ENCODE measurements around the gene PCDH9.

The PCDH9 gene

DNA sequence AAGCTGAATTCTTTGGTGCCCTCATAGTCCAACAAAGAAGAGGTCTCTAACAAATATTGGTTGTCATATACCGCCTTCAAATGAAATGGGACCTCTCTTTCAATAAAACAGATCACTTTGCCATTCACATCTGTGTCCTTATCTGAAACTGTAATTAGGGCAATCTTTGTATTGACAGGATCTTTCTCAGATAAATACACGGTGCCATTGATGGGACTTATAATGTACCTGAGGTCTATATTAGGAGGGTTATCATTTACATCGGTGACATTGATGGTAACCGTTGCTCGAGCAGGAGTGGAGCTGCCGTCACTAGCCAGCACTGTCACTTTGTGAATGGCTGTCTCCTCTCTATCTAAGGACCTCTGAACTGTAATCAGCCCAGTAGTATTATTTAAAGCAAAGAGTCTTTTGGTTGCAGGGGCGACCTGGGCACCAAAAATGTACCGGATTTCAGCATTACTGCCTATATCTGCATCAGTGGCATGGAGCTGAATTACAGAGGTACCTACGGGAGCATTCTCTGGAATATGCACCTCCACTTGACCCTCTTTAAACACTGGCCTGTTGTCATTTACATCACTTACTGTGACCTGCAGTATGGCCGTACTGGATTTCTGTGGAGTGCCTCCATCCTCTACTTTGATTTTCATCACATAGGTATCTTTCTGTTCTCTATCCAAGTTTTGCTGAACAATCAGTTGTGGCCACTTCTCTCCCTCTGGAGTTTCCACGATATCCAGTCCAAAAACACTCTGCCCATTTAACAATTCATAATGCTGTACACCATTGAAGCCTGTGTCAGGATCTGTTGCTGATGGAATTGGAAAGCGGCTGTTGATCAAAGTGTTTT is 2.8 kb downstream of the PCDH9 start:
- TF ChIP-seq EZH2 (IDR thresholded peaks at IDR 0.05) (no peak), FOXP2 (optimal IDR thresholded peaks at IDR 0.05; ENCODE audit: control extremely low read depth, extremely low read length, insufficient read depth) (no peak), POLR2AphosphoS5 (IDR thresholded peaks at IDR 0.05; ENCODE audit: borderline replicate concordance, low read depth, low read length) (no peak)
- Histone ChIP-seq H3K27ac (no peak overlapping the region), H3K4me3 (no peak overlapping the region), H3K36me3 (ENCODE audit: insufficient read depth, low read length) (no peaks in the 10 kb centered on the region), H3K9ac (ENCODE audit: insufficient read length) (no peak overlapping the region), H3K9me3 (ENCODE audit: low read depth, low read length) (no peaks in the 10 kb centered on the region)
- no peak for DNase-seq (ENCODE audit: low read depth, low spot score)

GRCh38 chr13:67226696-67227095 is 3.4 kb downstream of the PCDH9 start:
- DNase-seq (ENCODE audit: low read depth, low spot score), result no peak
- Histone ChIP-seq H3K27ac (no peak overlapping the region), H3K36me3 (ENCODE audit: insufficient read depth, low read length) (no peaks in the 10 kb centered on the region), H3K9me3 (ENCODE audit: low read depth, low read length) (no peaks in the 10 kb centered on the region), H3K9ac (ENCODE audit: insufficient read length) (no peak overlapping the region), H3K4me3 (no peak overlapping the region)
- TF ChIP-seq POLR2AphosphoS5 (IDR thresholded peaks at IDR 0.05; ENCODE audit: borderline replicate concordance, low read depth, low read length) (no peak), FOXP2 (optimal IDR thresholded peaks at IDR 0.05; ENCODE audit: control extremely low read depth, extremely low read length, insufficient read depth) (no peak), EZH2 (IDR thresholded peaks at IDR 0.05) (no peak)

- no peaks in the 10 kb centered on the region for H3K9me3 ChIP-seq (ENCODE audit: low read depth, low read length)
- no peak for TF ChIP-seq POLR2AphosphoS5 (IDR thresholded peaks at IDR 0.05; ENCODE audit: borderline replicate concordance, low read depth, low read length)
- no peak for TF ChIP-seq FOXP2 (optimal IDR thresholded peaks at IDR 0.05; ENCODE audit: control extremely low read depth, extremely low read length, insufficient read depth)
- TF ChIP-seq EZH2 (IDR thresholded peaks at IDR 0.05), result no peak
- H3K36me3 ChIP-seq (ENCODE audit: insufficient read depth, low read length), result no peaks in the 10 kb centered on the region
- H3K27ac ChIP-seq, result no peak overlapping the region
- no peak overlapping the region for H3K4me3 ChIP-seq
- no peak for DNase-seq (ENCODE audit: low read depth, low spot score)
- no peak overlapping the region for H3K9ac ChIP-seq (ENCODE audit: insufficient read length)
Observed at GRCh38 chr13:67225252-67226159, 4.6 kb downstream of the PCDH9 start.

GRCh38 chr13:67224148-67224846 is 5.8 kb downstream of the PCDH9 start:
- H3K27ac ChIP-seq, result no peak overlapping the region
- peak overlapping the region; percentile 56 for H3K4me3 ChIP-seq

GRCh38 chr13:67223742-67224141 is 6.4 kb downstream of the PCDH9 start:
- Histone ChIP-seq H3K9me3 (ENCODE audit: low read depth, low read length) (no peaks in the 10 kb centered on the region), H3K9ac (ENCODE audit: insufficient read length) (peak overlapping the region; percentile 38), H3K4me3 (peak overlapping the region; percentile 56), H3K27ac (no peak overlapping the region), H3K36me3 (ENCODE audit: insufficient read depth, low read length) (no peaks in the 10 kb centered on the region)
- no peak for DNase-seq (ENCODE audit: low read depth, low spot score)
- TF ChIP-seq FOXP2 (optimal IDR thresholded peaks at IDR 0.05; ENCODE audit: control extremely low read depth, extremely low read length, insufficient read depth), result no peak
- no peak for TF ChIP-seq EZH2 (IDR thresholded peaks at IDR 0.05)
- TF ChIP-seq POLR2AphosphoS5 (IDR thresholded peaks at IDR 0.05; ENCODE audit: borderline replicate concordance, low read depth, low read length), result no peak

More at GRCh38 chr13:67224148-67224846, 5.8 kb downstream of the PCDH9 start:
- Histone ChIP-seq H3K36me3 (ENCODE audit: insufficient read depth, low read length) (no peaks in the 10 kb centered on the region), H3K9ac (ENCODE audit: insufficient read length) (no peak overlapping the region), H3K9me3 (ENCODE audit: low read depth, low read length) (no peaks in the 10 kb centered on the region)
- no peak for TF ChIP-seq EZH2 (IDR thresholded peaks at IDR 0.05)
- TF ChIP-seq FOXP2 (optimal IDR thresholded peaks at IDR 0.05; ENCODE audit: control extremely low read depth, extremely low read length, insufficient read depth), result peak; percentile 19
- peak; percentile 62; the same call in 1 of the 2 replicates for TF ChIP-seq POLR2AphosphoS5 (IDR thresholded peaks at IDR 0.05; ENCODE audit: borderline replicate concordance, low read depth, low read length)
- no peak for DNase-seq (ENCODE audit: low read depth, low spot score)

DNA sequence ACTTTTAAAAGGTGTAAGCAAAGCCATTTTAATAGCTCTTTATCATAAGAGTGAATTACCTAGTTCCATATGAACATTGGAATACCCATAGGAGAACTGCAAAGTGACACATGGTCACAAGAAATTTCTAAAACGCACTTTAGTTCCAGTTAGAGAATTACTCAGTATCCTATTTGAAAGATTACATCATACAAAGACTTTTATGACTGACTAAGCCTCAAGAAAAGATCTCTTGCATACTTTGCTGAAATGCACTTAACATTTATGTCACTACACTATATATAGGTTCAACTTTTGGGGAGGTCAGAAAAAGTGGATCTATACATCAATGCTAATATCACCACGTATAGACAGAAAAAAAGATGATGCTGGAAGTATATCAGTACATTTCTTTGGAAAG is 7.1 kb downstream of the PCDH9 start:
- TF ChIP-seq EZH2 (IDR thresholded peaks at IDR 0.05) (no peak), POLR2AphosphoS5 (IDR thresholded peaks at IDR 0.05; ENCODE audit: borderline replicate concordance, low read depth, low read length) (no peak), FOXP2 (optimal IDR thresholded peaks at IDR 0.05; ENCODE audit: control extremely low read depth, extremely low read length, insufficient read depth) (no peak)
- no peaks in the 10 kb centered on the region for H3K36me3 ChIP-seq (ENCODE audit: insufficient read depth, low read length)
- H3K4me3 ChIP-seq, result peak overlapping the region; percentile 56; the same call in 1 of the 2 replicates
- no peak overlapping the region for H3K27ac ChIP-seq
- no peak for DNase-seq (ENCODE audit: low read depth, low spot score)
- no peak overlapping the region for H3K9ac ChIP-seq (ENCODE audit: insufficient read length)
- H3K9me3 ChIP-seq (ENCODE audit: low read depth, low read length), result no peaks in the 10 kb centered on the region

- no peak for TF ChIP-seq POLR2AphosphoS5 (IDR thresholded peaks at IDR 0.05; ENCODE audit: borderline replicate concordance, low read depth, low read length)
- TF ChIP-seq FOXP2 (optimal IDR thresholded peaks at IDR 0.05; ENCODE audit: control extremely low read depth, extremely low read length, insufficient read depth), result no peak
- no peak for TF ChIP-seq EZH2 (IDR thresholded peaks at IDR 0.05)
- no peaks in the 10 kb centered on the region for H3K9me3 ChIP-seq (ENCODE audit: low read depth, low read length)
- H3K4me3 ChIP-seq, result no peak overlapping the region
- no peak for DNase-seq (ENCODE audit: low read depth, low spot score)
- no peak overlapping the region for H3K27ac ChIP-seq
- no peaks in the 10 kb centered on the region for H3K36me3 ChIP-seq (ENCODE audit: insufficient read depth, low read length)
- H3K9ac ChIP-seq (ENCODE audit: insufficient read length), result no peak overlapping the region
Observed at GRCh38 chr13:67221630-67222226, 8.4 kb downstream of the PCDH9 start.
